ENCODE measurements around the gene GATAD2A.

The GATAD2A gene

DNA sequence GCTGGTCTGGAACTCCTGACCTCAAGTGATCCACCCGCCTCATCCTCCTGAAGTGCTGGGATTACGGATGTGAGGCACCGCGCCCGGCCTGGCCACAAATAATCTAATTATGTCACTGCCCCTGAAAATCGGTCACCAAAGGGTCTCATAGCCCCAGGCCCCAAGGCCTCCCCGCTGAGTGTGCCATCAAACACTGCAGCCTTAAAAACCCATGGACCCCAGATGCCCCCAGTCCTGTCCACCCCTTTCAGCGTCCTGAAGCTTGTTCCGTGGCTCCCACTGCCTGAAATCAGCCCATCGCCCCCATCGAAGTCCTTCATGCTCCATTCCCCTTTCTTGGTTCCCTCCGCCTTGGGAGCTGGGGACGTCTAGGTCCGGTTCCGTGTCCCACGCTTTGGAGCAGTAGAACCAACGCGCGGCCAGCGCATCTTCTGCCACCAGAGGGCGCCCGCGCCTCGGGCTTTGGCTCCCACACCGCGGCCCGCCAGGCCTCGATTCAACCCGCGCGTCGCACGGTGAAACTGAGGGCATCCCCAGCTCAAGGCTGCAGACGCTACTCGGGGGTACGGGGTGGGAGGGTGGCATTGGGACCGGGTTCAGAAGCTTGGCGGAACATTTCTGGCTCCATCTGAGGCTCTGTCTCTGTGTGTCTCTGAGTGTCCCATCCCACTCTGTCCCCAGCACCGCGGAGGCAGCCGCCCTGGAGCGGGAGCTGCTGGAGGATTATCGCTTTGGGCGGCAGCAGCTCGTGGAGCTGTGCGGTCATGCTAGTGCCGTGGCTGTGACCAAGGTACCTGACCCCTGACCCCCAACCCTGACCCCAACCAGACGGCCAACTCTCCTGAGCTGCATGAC lies 126.7 kb downstream of the GATAD2A start:
- TF ChIP-seq CTCF (conservative IDR thresholded peaks at IDR 0.05; ENCODE audit: low read depth, low read length) = peak; percentile 96
- H3K4me3 ChIP-seq (ENCODE audit: low read depth, low read length) = no peak overlapping the region
- DNase-seq (ENCODE audit: low read depth) = peak; percentile 67

DNA sequence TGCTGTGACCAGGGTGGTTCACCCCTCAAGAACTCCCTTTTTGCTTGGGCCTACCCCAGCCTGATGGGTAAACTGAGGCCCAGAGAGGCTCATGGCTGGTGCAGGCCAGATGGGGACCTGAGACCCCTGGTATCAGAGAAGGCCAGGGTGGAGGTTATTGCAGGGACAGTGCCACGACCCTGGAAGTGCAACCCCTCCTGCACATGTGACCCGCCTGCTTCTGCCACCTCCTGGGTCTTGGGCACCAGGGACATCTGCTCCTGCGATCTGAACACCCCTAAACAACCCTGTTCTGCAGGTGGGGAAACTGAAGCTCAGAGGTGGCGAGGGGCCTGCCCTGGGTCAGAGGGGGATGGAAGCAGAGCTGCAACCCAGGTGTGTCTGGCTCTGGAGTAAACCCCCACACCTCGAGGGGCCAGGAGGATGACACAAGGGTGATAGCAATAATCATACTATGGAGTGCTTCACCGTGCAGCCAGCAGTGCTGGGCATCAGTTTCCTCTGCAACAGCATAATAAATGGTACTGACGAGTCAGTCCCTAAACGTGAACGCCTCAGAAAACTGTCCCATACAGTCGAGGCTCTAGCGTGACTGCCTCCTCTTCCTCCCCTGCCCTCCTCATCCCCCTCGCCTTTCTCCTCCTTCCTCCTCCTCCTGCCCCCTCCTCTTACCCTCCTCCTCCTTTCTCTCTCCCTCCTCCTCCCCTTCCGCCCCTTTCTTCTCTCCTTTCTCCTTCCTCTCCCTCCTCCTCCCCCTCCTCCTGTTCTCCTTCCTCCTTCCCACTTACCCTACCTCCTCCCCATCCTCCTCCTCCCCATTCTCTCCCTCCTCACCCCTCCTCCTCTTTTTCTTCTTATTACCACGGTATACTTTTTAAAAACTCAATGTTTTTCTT lies 127.6 kb downstream of the GATAD2A start:
- H3K4me3 ChIP-seq (ENCODE audit: low read depth, low read length) = no peak overlapping the region
- no peak for DNase-seq (ENCODE audit: low read depth)
- TF ChIP-seq CTCF (conservative IDR thresholded peaks at IDR 0.05; ENCODE audit: low read depth, low read length) = no peak

GRCh38 chr19:19533841-19534240 lies 128.4 kb downstream of the GATAD2A start:
- no peak overlapping the region for H3K4me3 ChIP-seq (ENCODE audit: low read depth, low read length)
- no peak for DNase-seq (ENCODE audit: low read depth)
- no peak for TF ChIP-seq CTCF (conservative IDR thresholded peaks at IDR 0.05; ENCODE audit: low read depth, low read length)

DNA sequence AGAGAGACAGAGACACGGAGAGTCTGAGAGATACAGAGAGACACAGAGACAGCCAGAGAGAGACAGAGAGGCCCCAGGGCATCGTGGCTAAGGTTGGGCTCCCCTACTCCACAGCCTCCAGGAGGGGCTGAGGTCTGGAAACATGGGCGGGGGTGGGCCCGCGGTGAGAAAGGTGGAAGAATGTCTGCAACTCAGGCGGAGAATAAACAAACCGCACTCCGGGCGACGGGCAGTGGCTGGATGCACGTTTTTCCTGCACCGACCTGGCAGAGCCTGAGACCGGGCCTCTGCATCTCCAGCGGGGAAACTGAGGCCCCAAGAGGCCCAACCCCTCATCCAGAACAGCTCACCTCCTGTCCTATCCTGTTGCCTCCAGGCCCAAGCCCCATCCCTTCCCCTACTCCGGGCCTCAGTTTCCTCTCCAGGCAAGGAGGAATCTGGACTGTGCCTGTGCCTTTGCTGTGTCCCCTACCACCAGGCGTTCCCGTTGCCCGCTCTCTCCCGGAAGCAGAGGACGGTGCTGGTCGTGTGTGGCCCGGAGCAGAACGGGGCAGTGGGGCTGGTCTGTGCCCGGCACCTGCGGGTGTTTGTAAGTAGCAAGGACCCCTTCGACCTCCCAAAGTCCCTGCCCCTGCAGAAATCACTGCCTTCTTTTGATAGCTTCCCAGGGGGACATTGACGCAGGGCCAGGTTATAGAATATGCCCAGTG lies 129.2 kb downstream of the GATAD2A start:
- H3K4me3 ChIP-seq (ENCODE audit: low read depth, low read length) = no peak overlapping the region

DNA sequence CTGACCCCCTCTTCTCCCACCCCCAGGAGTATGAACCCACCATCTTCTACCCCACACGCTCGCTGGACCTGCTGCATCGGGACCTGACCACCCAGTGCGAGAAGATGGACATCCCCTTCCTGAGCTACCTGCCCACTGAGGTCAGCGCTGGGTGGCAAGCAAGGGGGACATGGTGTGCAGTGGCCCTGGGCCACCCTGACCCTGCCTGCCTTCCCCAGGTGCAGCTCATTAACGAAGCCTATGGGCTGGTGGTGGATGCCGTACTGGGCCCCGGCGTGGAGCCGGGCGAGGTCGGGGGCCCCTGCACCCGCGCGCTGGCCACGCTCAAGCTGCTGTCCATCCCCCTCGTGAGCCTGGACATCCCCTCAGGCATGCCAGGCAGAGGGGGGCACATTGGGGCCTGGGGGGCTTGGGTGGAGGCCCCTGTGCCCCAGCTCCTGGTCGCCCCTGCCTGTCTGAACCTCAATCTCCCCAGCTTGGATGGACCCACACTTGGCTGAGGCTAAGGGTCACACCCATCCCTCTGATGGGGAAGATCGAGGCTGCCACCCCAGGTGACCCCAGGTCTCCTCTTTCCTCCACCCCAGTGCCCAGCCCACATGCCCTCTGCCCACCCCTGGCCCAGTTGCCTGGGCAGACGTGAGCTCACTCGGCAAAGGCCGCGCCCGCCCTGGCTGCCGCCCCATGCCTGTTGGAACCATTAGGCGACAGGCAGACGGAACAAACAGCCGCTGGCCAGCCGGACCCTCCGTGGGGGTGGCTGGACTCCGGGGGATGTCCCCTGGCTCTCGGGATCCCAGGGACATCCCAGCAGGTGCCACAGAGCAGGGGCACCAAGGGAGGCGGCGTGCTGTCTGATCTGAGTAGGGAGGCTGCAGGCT lies 130.1 kb downstream of the GATAD2A start:
- H3K4me3 ChIP-seq (ENCODE audit: low read depth, low read length) = no peak overlapping the region
- no peak for DNase-seq (ENCODE audit: low read depth)
- no peak for TF ChIP-seq CTCF (conservative IDR thresholded peaks at IDR 0.05; ENCODE audit: low read depth, low read length)

More for the DNA sequence above, 129.2 kb downstream of the GATAD2A start:
- TF ChIP-seq CTCF (conservative IDR thresholded peaks at IDR 0.05; ENCODE audit: low read depth, low read length) = no peak
- DNase-seq (ENCODE audit: low read depth) = no peak

Data from choroid plexus epithelial cell (primary cell).